GM23338 (cell line): ENCODE data around the gene SND1. TPM values are rescaled to one million over a fixed set of nuclear protein-coding genes. Genes with fewer than 3 reads are reported as not detected.

Experiments used
- ATAC-seq: fragments of 200-7000 bp; cut with Tn5 transposase; 3 replicates; pipeline ENCODE4 v1.9.1; 2020
- DNase-seq: peaks from one replicate; pipeline ENCODE4 v3.0.0-alpha.2; 2015; ENCODE audit warnings: low spot score
- H2AFZ ChIP-seq: fragments of 200-600 bp; sonication (generic); 2 replicates; pipeline ENCODE4 v1.8.0; 2016; ENCODE audit warnings: antibody characterized with exemption, mild to moderate bottlenecking, moderate library complexity
- H3F3A ChIP-seq: fragments of 200-600 bp; sonication (generic); replicated peaks from 2 replicates; pipeline ENCODE4 v1.8.0; 2017; ENCODE audit warnings: antibody characterized with exemption, mixed run types, low read depth
- H3K27ac ChIP-seq: fragments of 200-600 bp; sonication (generic); 2 replicates; pipeline ENCODE4 v1.6.1; 2016; ENCODE audit warnings: low read depth
- H3K27me3 ChIP-seq: fragments of 200-600 bp; sonication (generic); 2 replicates; pipeline ENCODE4 v1.8.0; 2016; ENCODE audit warnings: mild to moderate bottlenecking, mixed run types, moderate library complexity; ENCODE audit not compliant: insufficient read depth
- H3K36me3 ChIP-seq: fragments of 200-600 bp; sonication (generic); 2 replicates; pipeline ENCODE4 v1.8.0; 2016; ENCODE audit warnings: mild to moderate bottlenecking; ENCODE audit not compliant: insufficient read depth
- H3K4me1 ChIP-seq: fragments of 200-600 bp; sonication (generic); 2 replicates; pipeline ENCODE4 v1.8.0; 2016; ENCODE audit warnings: mild to moderate bottlenecking, moderate library complexity; ENCODE audit not compliant: insufficient read depth
- H3K4me2 ChIP-seq: fragments of 200-600 bp; sonication (generic); 2 replicates; pipeline ENCODE4 v1.7.1; 2017; ENCODE audit warnings: mixed run types
- H3K4me3 ChIP-seq: fragments of 200-600 bp; sonication (generic); 2 replicates; pipeline ENCODE4 v1.6.1; 2016; ENCODE audit warnings: mixed run types
- H3K79me2 ChIP-seq: fragments of 200-600 bp; sonication (generic); replicated peaks from 2 replicates; pipeline ENCODE4 v1.8.0; 2017; ENCODE audit warnings: mild to moderate bottlenecking; ENCODE audit not compliant: insufficient read depth
- H3K9me2 ChIP-seq: fragments of 200-600 bp; sonication (generic); 2 replicates; pipeline ENCODE4 v1.8.0; 2017; ENCODE audit not compliant: insufficient read depth
- H4K20me1 ChIP-seq: fragments of 200-600 bp; sonication (generic); replicated peaks from 2 replicates; pipeline ENCODE4 v1.8.0; 2017; ENCODE audit warnings: mild to moderate bottlenecking; ENCODE audit not compliant: insufficient read depth
- H3K27ac Mint-ChIP-seq: 2 replicates; pipeline ENCODE4 v1.8.0; 2020; ENCODE audit warnings: inconsistent platforms, mild to moderate bottlenecking, moderate library complexity, mixed read lengths
- H3K27me3 Mint-ChIP-seq: 3 replicates; pipeline ENCODE4 v1.8.0; 2022; ENCODE audit warnings: low read depth, mild to moderate bottlenecking, moderate library complexity, mixed read lengths, inconsistent platforms; ENCODE audit not compliant: insufficient read depth, poor library complexity
- H3K36me3 Mint-ChIP-seq: 3 replicates; pipeline ENCODE4 v1.8.0; 2021; ENCODE audit warnings: low read depth, mild to moderate bottlenecking, inconsistent platforms, moderate library complexity, mixed read lengths
- H3K4me1 Mint-ChIP-seq: 3 replicates; pipeline ENCODE4 v1.8.0; 2020; ENCODE audit warnings: mild to moderate bottlenecking, inconsistent platforms, mixed read lengths
- H3K4me3 Mint-ChIP-seq: 3 replicates; pipeline ENCODE4 v1.8.0; 2021; ENCODE audit warnings: moderate library complexity, mild to moderate bottlenecking, inconsistent platforms, mixed read lengths
- H3K9me3 Mint-ChIP-seq: 3 replicates; pipeline ENCODE4 v1.8.0; 2020; ENCODE audit warnings: moderate library complexity, mild to moderate bottlenecking, inconsistent platforms, mixed read lengths
- CREB1 ChIP-seq: fragments of 250-450 bp; sonication (Bioruptor Pico); IDR thresholded peaks from 2 replicates; pipeline ENCODE4 v1.5.0; 2020; ENCODE audit warnings: low read depth, mild to moderate bottlenecking, moderate library complexity
- EZH2 ChIP-seq: fragments of 200-600 bp; sonication (generic); IDR thresholded peaks from one replicate; pipeline ENCODE4 v1.8.0; 2017; ENCODE audit warnings: antibody characterized with exemption, mild to moderate bottlenecking, low read depth; ENCODE audit not compliant: unreplicated experiment
- EZH2phosphoT487 ChIP-seq: fragments of 200-600 bp; sonication (generic); IDR thresholded peaks from one replicate; pipeline ENCODE4 v1.8.1; 2018; ENCODE audit warnings: antibody characterized with exemption; ENCODE audit not compliant: unreplicated experiment
- JUNB ChIP-seq: IDR thresholded peaks from one replicate; pipeline ENCODE4 v1.6.1; 2016; ENCODE audit warnings: antibody characterized with exemption; ENCODE audit not compliant: unreplicated experiment
- NANOG ChIP-seq: IDR thresholded peaks from 2 replicates; pipeline ENCODE4 v1.6.1; 2016; ENCODE audit warnings: antibody characterized with exemption, borderline replicate concordance
- POLR2AphosphoS5 ChIP-seq: IDR thresholded peaks from 2 replicates; pipeline ENCODE4 v1.6.1; 2016; ENCODE audit warnings: antibody characterized with exemption, low read depth
- STAT1 ChIP-seq: IDR thresholded peaks from one replicate; pipeline ENCODE4 v1.6.1; 2016; ENCODE audit warnings: antibody characterized with exemption; ENCODE audit not compliant: unreplicated experiment
- ZNF114 ChIP-seq: fragments of 250-450 bp; sonication (Bioruptor Pico); IDR thresholded peaks from 2 replicates; pipeline ENCODE4 v1.5.0; 2020; ENCODE audit warnings: mild to moderate bottlenecking, moderate library complexity
- ZNF331 ChIP-seq: fragments of 250-450 bp; sonication (Bioruptor Pico); IDR thresholded peaks from 2 replicates; pipeline ENCODE4 v1.5.0; 2020; ENCODE audit warnings: low read depth, mild to moderate bottlenecking, moderate library complexity
- polyA plus RNA-seq: library from polyadenylated mRNA; unstranded; fragments of >200 nt; fragmentation: Nextera tagmentation; extraction: Ambion mirVana; gene quantifications from 2 replicates; pipeline ENCODE4 v1.2.1, GENCODE V29; 2016
- total RNA-seq: library from RNA; depleted of rRNA; stranded (reverse); fragments of >200 nt; shearing (Covaris generic); gene quantifications from 2 replicates; pipeline ENCODE4 v1.2.3, GENCODE V29; 2014
- TF ChIP-seq, protein P1 (sequence below): IDR thresholded peaks from 2 replicates; pipeline ENCODE4 v1.6.1; 2016; ENCODE audit warnings: antibody characterized with exemption
- TF ChIP-seq, protein P2 (sequence below): fragments of 250-450 bp; sonication (Bioruptor Pico); IDR thresholded peaks from 2 replicates; pipeline ENCODE4 v1.5.0; 2020; ENCODE audit warnings: mild to moderate bottlenecking, moderate library complexity
- TF ChIP-seq, protein P3 (sequence below): IDR thresholded peaks from one replicate; pipeline ENCODE4 v1.6.1; 2018; ENCODE audit warnings: antibody characterized with exemption; ENCODE audit not compliant: unreplicated experiment
- TF ChIP-seq, protein P4 (sequence below), 2 experiments: fragments of 200-600 bp in 1 of 2; sonication (generic) in 1 of 2; conservative IDR thresholded peaks; 2 replicates each; pipeline versions ENCODE4 v1.5.1 to v1.6.1; 2016 to 2017; ENCODE audit warnings: antibody characterized with exemption in 2 of 2, low read depth in 2 of 2, mild to moderate bottlenecking in 2 of 2, moderate library complexity in 1 of 2

Gene SND1
- total and polyA plus RNA-seq, 2 experiments from 2014 or later, result 107 to 254 TPM

DNA sequence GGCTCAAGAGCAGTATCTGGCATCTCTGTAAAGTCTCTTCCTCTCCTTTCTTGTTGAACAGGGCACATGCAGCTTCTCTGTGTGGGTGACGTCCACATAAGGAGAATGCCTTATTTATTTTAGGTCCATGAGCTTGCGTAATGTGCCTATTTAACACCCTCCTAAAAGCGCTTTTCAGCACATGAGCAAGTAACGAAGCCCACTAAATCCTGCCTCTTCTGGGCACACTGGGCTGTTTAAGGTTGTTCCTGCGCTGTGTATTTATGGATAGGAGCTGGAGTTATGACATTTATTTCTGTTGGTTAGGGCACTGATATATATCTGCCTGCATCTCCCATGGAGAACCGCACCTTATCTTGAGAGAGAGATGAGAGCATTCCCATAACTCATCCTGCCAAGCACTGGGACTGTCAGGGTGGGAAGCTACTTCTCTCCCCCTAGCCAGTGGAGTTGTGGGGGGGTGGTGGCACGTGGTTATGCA is 303.1 kb downstream of the SND1 start:
- Histone ChIP-seq H2AFZ (no peak overlapping the region), H3K27me3 (no peaks in the 10 kb centered on the region), H3K4me1 (peaks cover 16% of the 10 kb centered on the region), H3K79me2 (peaks cover 3% of the 10 kb centered on the region; the same call in 1 of the 2 replicates), H3K4me3 (no peak overlapping the region), H3K27ac (no peak overlapping the region), H3F3A (no peaks in the 10 kb centered on the region), H3K9me2 (no peaks in the 10 kb centered on the region), H3K4me2 (no peak overlapping the region), H3K36me3 (no peaks in the 10 kb centered on the region), H4K20me1 (0 out of 2 replicates have a peak, but pooled peaks cover 13% of the 10 kb centered on the region)
- H3K4me3 Mint-ChIP-seq, result no peak overlapping the region
- ATAC-seq (no peak), DNase-seq (no peak)
- TF ChIP-seq ZNF331 (CRISPR knock-in tag) (no peak), EZH2 (no peak), STAT1 (no peak), POLR2AphosphoS5 (no peak), CREB1 (CRISPR knock-in tag) (no peak), ZNF114 (CRISPR knock-in tag) (no peak), EZH2phosphoT487 (no peak), JUNB (no peak), NANOG (no peak)
- TF ChIP-seq, protein P1, sequence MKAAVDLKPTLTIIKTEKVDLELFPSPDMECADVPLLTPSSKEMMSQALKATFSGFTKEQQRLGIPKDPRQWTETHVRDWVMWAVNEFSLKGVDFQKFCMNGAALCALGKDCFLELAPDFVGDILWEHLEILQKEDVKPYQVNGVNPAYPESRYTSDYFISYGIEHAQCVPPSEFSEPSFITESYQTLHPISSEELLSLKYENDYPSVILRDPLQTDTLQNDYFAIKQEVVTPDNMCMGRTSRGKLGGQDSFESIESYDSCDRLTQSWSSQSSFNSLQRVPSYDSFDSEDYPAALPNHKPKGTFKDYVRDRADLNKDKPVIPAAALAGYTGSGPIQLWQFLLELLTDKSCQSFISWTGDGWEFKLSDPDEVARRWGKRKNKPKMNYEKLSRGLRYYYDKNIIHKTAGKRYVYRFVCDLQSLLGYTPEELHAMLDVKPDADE, result no peak
- TF ChIP-seq, protein P2, sequence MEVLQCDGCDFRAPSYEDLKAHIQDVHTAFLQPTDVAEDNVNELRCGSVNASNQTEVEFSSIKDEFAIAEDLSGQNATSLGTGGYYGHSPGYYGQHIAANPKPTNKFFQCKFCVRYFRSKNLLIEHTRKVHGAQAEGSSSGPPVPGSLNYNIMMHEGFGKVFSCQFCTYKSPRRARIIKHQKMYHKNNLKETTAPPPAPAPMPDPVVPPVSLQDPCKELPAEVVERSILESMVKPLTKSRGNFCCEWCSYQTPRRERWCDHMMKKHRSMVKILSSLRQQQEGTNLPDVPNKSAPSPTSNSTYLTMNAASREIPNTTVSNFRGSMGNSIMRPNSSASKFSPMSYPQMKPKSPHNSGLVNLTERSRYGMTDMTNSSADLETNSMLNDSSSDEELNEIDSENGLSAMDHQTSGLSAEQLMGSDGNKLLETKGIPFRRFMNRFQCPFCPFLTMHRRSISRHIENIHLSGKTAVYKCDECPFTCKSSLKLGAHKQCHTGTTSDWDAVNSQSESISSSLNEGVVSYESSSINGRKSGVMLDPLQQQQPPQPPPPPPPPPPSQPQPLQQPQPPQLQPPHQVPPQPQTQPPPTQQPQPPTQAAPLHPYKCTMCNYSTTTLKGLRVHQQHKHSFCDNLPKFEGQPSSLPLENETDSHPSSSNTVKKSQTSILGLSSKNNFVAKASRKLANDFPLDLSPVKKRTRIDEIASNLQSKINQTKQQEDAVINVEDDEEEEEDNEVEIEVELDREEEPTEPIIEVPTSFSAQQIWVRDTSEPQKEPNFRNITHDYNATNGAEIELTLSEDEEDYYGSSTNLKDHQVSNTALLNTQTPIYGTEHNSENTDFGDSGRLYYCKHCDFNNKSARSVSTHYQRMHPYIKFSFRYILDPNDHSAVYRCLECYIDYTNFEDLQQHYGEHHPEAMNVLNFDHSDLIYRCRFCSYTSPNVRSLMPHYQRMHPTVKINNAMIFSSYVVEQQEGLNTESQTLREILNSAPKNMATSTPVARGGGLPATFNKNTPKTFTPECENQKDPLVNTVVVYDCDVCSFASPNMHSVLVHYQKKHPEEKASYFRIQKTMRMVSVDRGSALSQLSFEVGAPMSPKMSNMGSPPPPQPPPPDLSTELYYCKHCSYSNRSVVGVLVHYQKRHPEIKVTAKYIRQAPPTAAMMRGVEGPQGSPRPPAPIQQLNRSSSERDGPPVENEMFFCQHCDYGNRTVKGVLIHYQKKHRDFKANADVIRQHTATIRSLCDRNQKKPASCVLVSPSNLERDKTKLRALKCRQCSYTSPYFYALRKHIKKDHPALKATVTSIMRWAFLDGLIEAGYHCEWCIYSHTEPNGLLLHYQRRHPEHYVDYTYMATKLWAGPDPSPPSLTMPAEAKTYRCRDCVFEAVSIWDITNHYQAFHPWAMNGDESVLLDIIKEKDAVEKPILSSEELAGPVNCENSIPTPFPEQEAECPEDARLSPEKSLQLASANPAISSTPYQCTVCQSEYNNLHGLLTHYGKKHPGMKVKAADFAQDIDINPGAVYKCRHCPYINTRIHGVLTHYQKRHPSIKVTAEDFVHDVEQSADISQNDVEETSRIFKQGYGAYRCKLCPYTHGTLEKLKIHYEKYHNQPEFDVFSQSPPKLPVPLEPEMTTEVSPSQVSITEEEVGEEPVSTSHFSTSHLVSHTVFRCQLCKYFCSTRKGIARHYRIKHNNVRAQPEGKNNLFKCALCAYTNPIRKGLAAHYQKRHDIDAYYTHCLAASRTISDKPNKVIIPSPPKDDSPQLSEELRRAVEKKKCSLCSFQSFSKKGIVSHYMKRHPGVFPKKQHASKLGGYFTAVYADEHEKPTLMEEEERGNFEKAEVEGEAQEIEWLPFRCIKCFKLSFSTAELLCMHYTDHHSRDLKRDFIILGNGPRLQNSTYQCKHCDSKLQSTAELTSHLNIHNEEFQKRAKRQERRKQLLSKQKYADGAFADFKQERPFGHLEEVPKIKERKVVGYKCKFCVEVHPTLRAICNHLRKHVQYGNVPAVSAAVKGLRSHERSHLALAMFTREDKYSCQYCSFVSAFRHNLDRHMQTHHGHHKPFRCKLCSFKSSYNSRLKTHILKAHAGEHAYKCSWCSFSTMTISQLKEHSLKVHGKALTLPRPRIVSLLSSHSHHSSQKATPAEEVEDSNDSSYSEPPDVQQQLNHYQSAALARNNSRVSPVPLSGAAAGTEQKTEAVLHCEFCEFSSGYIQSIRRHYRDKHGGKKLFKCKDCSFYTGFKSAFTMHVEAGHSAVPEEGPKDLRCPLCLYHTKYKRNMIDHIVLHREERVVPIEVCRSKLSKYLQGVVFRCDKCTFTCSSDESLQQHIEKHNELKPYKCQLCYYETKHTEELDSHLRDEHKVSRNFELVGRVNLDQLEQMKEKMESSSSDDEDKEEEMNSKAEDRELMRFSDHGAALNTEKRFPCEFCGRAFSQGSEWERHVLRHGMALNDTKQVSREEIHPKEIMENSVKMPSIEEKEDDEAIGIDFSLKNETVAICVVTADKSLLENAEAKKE (CRISPR knock-in tag), result no peak
- TF ChIP-seq, protein P3, sequence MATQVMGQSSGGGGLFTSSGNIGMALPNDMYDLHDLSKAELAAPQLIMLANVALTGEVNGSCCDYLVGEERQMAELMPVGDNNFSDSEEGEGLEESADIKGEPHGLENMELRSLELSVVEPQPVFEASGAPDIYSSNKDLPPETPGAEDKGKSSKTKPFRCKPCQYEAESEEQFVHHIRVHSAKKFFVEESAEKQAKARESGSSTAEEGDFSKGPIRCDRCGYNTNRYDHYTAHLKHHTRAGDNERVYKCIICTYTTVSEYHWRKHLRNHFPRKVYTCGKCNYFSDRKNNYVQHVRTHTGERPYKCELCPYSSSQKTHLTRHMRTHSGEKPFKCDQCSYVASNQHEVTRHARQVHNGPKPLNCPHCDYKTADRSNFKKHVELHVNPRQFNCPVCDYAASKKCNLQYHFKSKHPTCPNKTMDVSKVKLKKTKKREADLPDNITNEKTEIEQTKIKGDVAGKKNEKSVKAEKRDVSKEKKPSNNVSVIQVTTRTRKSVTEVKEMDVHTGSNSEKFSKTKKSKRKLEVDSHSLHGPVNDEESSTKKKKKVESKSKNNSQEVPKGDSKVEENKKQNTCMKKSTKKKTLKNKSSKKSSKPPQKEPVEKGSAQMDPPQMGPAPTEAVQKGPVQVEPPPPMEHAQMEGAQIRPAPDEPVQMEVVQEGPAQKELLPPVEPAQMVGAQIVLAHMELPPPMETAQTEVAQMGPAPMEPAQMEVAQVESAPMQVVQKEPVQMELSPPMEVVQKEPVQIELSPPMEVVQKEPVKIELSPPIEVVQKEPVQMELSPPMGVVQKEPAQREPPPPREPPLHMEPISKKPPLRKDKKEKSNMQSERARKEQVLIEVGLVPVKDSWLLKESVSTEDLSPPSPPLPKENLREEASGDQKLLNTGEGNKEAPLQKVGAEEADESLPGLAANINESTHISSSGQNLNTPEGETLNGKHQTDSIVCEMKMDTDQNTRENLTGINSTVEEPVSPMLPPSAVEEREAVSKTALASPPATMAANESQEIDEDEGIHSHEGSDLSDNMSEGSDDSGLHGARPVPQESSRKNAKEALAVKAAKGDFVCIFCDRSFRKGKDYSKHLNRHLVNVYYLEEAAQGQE, result no peak
- TF ChIP-seq, protein P4, sequence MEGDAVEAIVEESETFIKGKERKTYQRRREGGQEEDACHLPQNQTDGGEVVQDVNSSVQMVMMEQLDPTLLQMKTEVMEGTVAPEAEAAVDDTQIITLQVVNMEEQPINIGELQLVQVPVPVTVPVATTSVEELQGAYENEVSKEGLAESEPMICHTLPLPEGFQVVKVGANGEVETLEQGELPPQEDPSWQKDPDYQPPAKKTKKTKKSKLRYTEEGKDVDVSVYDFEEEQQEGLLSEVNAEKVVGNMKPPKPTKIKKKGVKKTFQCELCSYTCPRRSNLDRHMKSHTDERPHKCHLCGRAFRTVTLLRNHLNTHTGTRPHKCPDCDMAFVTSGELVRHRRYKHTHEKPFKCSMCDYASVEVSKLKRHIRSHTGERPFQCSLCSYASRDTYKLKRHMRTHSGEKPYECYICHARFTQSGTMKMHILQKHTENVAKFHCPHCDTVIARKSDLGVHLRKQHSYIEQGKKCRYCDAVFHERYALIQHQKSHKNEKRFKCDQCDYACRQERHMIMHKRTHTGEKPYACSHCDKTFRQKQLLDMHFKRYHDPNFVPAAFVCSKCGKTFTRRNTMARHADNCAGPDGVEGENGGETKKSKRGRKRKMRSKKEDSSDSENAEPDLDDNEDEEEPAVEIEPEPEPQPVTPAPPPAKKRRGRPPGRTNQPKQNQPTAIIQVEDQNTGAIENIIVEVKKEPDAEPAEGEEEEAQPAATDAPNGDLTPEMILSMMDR (conservative IDR thresholded peaks at IDR 0.05; ENCODE audit: low read depth in 2 of 2), result no peak
- 0 out of 3 replicates have a peak, but pooled peaks cover 3% of the 10 kb centered on the region for H3K36me3 Mint-ChIP-seq
- no peak overlapping the region for H3K27ac Mint-ChIP-seq
- H3K27me3 Mint-ChIP-seq, result peaks cover 2% of the 10 kb centered on the region
- H3K9me3 Mint-ChIP-seq, result no peaks in the 10 kb centered on the region
- peaks cover 10% of the 10 kb centered on the region for H3K4me1 Mint-ChIP-seq
